SU-DHL-6 (cell line): Measurements from ENCODE around the gene BAZ2A.

Source experiments
- H2AFZ ChIP-seq: fragments of 200-600 bp; sonication (generic); 2 replicates; pipeline ENCODE4 v1.6.1; 2014; ENCODE audit warnings: low read depth, mild to moderate bottlenecking, moderate library complexity, mixed read lengths, antibody characterized with exemption, low read length; ENCODE audit not compliant: severe bottlenecking
- H3F3A ChIP-seq: fragments of 200-600 bp; shearing (Covaris generic); 2 replicates; pipeline ENCODE4 v1.6.0; 2016; ENCODE audit warnings: antibody characterized with exemption, mild to moderate bottlenecking; ENCODE audit not compliant: insufficient read depth
- H3K27ac ChIP-seq: fragments of 200-600 bp; sonication (generic); 2 replicates; pipeline ENCODE4 v1.5.1; 2016; ENCODE audit warnings: low read depth, mild to moderate bottlenecking, low read length, moderate library complexity, mixed read lengths
- H3K27me3 ChIP-seq: fragments of 200-600 bp; sonication (generic), shearing (Covaris generic); 2 replicates; pipeline ENCODE4 v1.6.0; 2014; ENCODE audit warnings: mild to moderate bottlenecking, low read length
- H3K36me3 ChIP-seq: fragments of 200-600 bp; sonication (generic); 2 replicates; pipeline ENCODE4 v1.6.1; 2014; ENCODE audit warnings: mild to moderate bottlenecking, low read length, mixed read lengths
- H3K4me2 ChIP-seq: fragments of 300-600, 200-600 bp; shearing (Covaris generic), sonication (generic); 2 replicates; pipeline ENCODE4 v1.6.0; 2014; ENCODE audit warnings: low read length, low read depth, mild to moderate bottlenecking; ENCODE audit not compliant: poor library complexity, severe bottlenecking
- H3K4me3 ChIP-seq: fragments of 200-600 bp; sonication (generic); 2 replicates; pipeline ENCODE4 v1.5.1; 2014; ENCODE audit warnings: antibody characterized with exemption, low read length, mild to moderate bottlenecking, mixed read lengths; ENCODE audit not compliant: insufficient read depth, poor library complexity, severe bottlenecking
- H3K79me2 ChIP-seq: fragments of 200-600 bp; sonication (generic); 2 replicates; pipeline ENCODE4 v1.6.1; 2014; ENCODE audit warnings: mild to moderate bottlenecking, low read length, moderate library complexity; ENCODE audit not compliant: insufficient read depth
- H3K9ac ChIP-seq: fragments of 200-600 bp; sonication (generic); 2 replicates; pipeline ENCODE4 v1.7.0; 2014; ENCODE audit warnings: mild to moderate bottlenecking, low read length
- H3K9me2 ChIP-seq: fragments of 200-600 bp; sonication (generic); replicated peaks from 2 replicates; pipeline ENCODE4 v1.6.1; 2014; ENCODE audit warnings: low read length; ENCODE audit not compliant: insufficient read depth
- H3K9me3 ChIP-seq: fragments of 200-600 bp; sonication (generic); 2 replicates; pipeline ENCODE4 v1.6.1; 2014; ENCODE audit warnings: low read length, mixed read lengths; ENCODE audit not compliant: insufficient read depth
- H4K20me1 ChIP-seq: fragments of 200-600 bp; sonication (generic); 2 replicates; pipeline ENCODE4 v1.6.1; 2014; ENCODE audit warnings: low read depth, mild to moderate bottlenecking, antibody characterized with exemption, low read length, moderate library complexity, mixed read lengths
- EZH2phosphoT487 ChIP-seq: fragments of 200-600 bp; sonication (generic), shearing (Covaris generic); conservative IDR thresholded peaks from 2 replicates; pipeline ENCODE4 v1.6.1; 2018; ENCODE audit warnings: mild to moderate bottlenecking, antibody characterized with exemption, low read length, moderate library complexity, mixed read lengths
- TF ChIP-seq, protein P1 (sequence below): fragments of 200-600 bp; sonication (generic); IDR thresholded peaks from one replicate; pipeline ENCODE4 v1.5.1; 2017; ENCODE audit warnings: antibody characterized with exemption, mild to moderate bottlenecking, low read length, moderate library complexity; ENCODE audit not compliant: insufficient read depth, poor library complexity, severe bottlenecking

The BAZ2A gene

DNA sequence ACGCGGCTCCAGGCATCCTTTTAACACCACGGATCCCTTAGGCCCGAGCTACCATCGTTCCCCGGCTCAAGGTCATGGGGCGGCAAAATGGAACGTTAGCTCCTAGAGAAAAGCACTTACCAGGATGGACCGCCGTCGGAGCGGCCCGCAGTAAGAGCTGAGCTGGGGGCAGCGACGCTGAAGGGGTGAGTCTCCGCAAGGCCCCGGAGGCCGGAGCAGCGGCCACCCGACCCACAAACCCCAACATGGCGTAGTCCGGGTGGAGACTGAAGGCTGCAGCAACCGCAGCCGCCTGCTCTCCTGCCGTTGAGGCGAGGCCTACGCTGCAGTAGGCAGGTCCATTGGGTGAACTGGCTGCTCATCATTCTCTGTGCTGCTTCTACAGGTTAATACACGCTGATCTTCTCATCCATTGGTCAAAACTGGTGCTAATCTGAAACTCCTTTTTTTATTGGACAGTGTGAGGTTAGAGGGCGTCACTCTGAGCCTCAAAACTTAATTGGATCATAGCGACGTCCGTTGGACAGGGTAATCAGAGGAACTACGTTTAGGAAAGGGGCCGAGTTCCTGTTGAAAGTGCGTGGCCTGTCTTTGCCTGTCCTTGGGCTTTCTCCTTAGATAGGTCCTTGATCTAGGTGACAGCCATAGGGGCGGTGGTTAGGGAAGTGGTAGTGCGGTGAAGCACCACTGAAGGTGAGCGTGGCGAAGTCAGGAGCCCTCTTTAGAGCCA lies 15.8 kb upstream of the BAZ2A start, which contains the start of gene ATP5F1B:
Gene ATP5F1B (minus strand): TSS at position 268 of the 730 bp plus-strand sequence. CDS start 21 bp downstream, at position 247.
- H2AFZ ChIP-seq = peak within 1 kb of the TSS; percentile 72
- TF ChIP-seq, protein P1, sequence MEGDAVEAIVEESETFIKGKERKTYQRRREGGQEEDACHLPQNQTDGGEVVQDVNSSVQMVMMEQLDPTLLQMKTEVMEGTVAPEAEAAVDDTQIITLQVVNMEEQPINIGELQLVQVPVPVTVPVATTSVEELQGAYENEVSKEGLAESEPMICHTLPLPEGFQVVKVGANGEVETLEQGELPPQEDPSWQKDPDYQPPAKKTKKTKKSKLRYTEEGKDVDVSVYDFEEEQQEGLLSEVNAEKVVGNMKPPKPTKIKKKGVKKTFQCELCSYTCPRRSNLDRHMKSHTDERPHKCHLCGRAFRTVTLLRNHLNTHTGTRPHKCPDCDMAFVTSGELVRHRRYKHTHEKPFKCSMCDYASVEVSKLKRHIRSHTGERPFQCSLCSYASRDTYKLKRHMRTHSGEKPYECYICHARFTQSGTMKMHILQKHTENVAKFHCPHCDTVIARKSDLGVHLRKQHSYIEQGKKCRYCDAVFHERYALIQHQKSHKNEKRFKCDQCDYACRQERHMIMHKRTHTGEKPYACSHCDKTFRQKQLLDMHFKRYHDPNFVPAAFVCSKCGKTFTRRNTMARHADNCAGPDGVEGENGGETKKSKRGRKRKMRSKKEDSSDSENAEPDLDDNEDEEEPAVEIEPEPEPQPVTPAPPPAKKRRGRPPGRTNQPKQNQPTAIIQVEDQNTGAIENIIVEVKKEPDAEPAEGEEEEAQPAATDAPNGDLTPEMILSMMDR = no peak
- no peak for TF ChIP-seq EZH2phosphoT487
- H3K36me3 ChIP-seq = peaks cover 21% of the 10 kb centered on the region
- peak within 1 kb of the TSS; percentile 69 for H3K27ac ChIP-seq
- peak within 1 kb of the TSS; percentile 79 for H3K4me2 ChIP-seq
- H3K9me3 ChIP-seq = no peaks in the 10 kb centered on the region
- peaks cover 8% of the 10 kb centered on the region; the same call in 1 of the 2 replicates for H3F3A ChIP-seq
- peaks cover 39% of the 10 kb centered on the region for H3K79me2 ChIP-seq
- peak within 1 kb of the TSS; percentile 89 for H3K9ac ChIP-seq
- H3K9me2 ChIP-seq = no peaks in the 10 kb centered on the region
- H3K4me3 ChIP-seq = peak within 1 kb of the TSS; percentile 86
- H4K20me1 ChIP-seq = no peaks in the 10 kb centered on the region; the same call in 1 of the 2 replicates
- H3K27me3 ChIP-seq = no peaks in the 10 kb centered on the region

DNA sequence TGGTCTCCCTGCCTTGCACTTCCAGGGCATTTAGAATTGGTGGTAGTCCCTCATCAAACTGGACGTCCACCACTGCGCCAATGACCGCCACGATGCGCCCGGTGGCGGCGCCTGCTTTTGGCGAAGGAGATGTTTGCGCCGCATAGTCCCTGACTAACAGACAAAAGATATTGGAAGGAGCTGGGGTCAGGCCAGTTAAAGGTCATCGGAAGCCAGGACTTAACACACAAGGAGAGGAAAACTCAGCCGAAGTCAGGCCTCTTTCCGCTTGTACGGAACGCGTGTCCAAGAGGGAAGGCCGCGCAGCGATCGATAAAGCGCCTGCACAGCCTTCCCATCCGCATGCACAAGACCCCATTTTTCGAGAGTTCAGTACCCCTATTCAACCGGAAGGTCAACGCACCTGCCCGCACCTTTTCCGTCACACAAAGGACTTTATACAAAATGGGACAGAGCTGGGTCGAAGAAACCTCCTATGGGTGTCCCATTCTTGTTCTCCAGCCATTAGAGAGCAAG lies 15.1 kb upstream of the BAZ2A start:
- Histone ChIP-seq H3K9me2 (no peaks in the 10 kb centered on the region), H3K27ac (peak overlapping the region; percentile 67), H3K9ac (peak overlapping the region; percentile 89), H3K79me2 (peaks cover 39% of the 10 kb centered on the region), H3K27me3 (no peaks in the 10 kb centered on the region), H3K4me3 (peak overlapping the region; percentile 86), H3K36me3 (peaks cover 23% of the 10 kb centered on the region), H4K20me1 (no peaks in the 10 kb centered on the region; the same call in 1 of the 2 replicates), H3F3A (peaks cover 8% of the 10 kb centered on the region; the same call in 1 of the 2 replicates), H2AFZ (peak overlapping the region; percentile 28), H3K4me2 (peak overlapping the region; percentile 79), H3K9me3 (no peaks in the 10 kb centered on the region)
- TF ChIP-seq, protein P1 = no peak

DNA sequence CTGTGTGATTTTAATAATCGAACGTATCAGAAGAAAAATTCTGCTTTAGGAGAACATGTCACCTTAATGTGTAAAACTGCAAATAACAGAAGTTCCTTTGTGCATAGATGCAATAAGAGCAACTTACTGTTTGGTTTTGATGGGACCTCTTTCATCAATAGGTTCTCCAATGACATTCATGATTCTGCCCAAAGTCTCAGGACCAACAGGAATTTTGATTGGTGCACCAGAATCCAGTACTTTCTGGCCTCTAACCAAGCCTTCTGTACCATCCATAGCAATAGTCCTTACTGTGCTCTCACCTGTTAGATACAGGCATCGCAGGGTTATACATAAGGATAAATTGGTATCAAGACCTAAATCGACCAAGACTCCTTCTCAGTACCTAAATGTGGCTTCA lies 14.5 kb upstream of the BAZ2A start:
- Histone ChIP-seq H3K4me2 (peak overlapping the region; percentile 79), H3K4me3 (peak overlapping the region; percentile 86), H3K27me3 (no peaks in the 10 kb centered on the region), H2AFZ (no peak overlapping the region), H3K36me3 (peaks cover 26% of the 10 kb centered on the region), H3K9me2 (no peaks in the 10 kb centered on the region), H4K20me1 (no peaks in the 10 kb centered on the region; the same call in 1 of the 2 replicates), H3K9ac (peak overlapping the region; percentile 89), H3F3A (peaks cover 8% of the 10 kb centered on the region; the same call in 1 of the 2 replicates), H3K9me3 (no peaks in the 10 kb centered on the region), H3K27ac (no peak overlapping the region; the same call in 1 of the 2 replicates), H3K79me2 (peaks cover 39% of the 10 kb centered on the region)
- no peak for TF ChIP-seq EZH2phosphoT487
- TF ChIP-seq, protein P1 = no peak
